Body of pancreas (tissue), 4 donors: ENCODE data around the gene IL21. TPM values are rescaled to one million over a fixed set of nuclear protein-coding genes. Genes with fewer than 3 reads are reported as not detected.
"Not testable (repeated sequence)": the region's sequence is repeated elsewhere in the genome, so short reads cannot be mapped to it uniquely, and the experiment has no call there.

ENCODE experiments used
- ATAC-seq: fragments of 150-250 bp; one replicate; pipeline ENCODE4 v1.9.1; 2016
- DNase-seq, 4 donors: peaks; one replicate each; pipeline ENCODE4 v3.0.0-alpha.2; 2019
- H3K27ac ChIP-seq, 4 donors: fragments of 200-600 bp; sonication (generic); 1 replicate in 3 of 4; 2 replicates in 1 of 4; pipeline versions ENCODE4 v1.5.1 to v1.6.1; 2016 to 2019; ENCODE audit warnings: mild to moderate bottlenecking in 1 of 4, mixed read lengths in 1 of 4, moderate library complexity in 1 of 4
- H3K27me3 ChIP-seq, 2 donors: fragments of 200-600 bp; sonication (generic); one replicate each; pipeline ENCODE4 v1.6.0; 2016; ENCODE audit warnings: mild to moderate bottlenecking in 1 of 2
- H3K36me3 ChIP-seq, 2 donors: fragments of 200-600 bp; sonication (generic); replicated peaks in 1 of 2; 2 replicates each; pipeline ENCODE4 v1.5.1; 2016; ENCODE audit warnings: low read depth in 2 of 2; ENCODE audit not compliant: insufficient read depth in 1 of 2
- H3K4me1 ChIP-seq: fragments of 200-600 bp; sonication (generic); one replicate; pipeline ENCODE4 v1.6.0; 2016
- H3K4me3 ChIP-seq, 2 donors: fragments of 200-600 bp; sonication (generic); 1 replicate in 1 of 2; 2 replicates in 1 of 2; pipeline ENCODE4 v1.5.1; 2016 to 2019
- H3K9me3 ChIP-seq, 3 donors: fragments of 200-600 bp; sonication (generic); 1 replicate in 2 of 3; 2 replicates in 1 of 3; pipeline ENCODE4 v1.5.1; 2016
- CTCF ChIP-seq, 7 experiments: fragments of 450-650 bp in 4 of 7; fragments of 200-600 bp in 3 of 7; sonication (generic) in 3 of 7; IDR thresholded peaks; one replicate each; pipeline ENCODE4 v1.5.1; 2016 to 2019; ENCODE audit warnings: antibody characterized with exemption in 7 of 7
- POLR2A ChIP-seq, 3 donors: fragments of 450-650 bp; IDR thresholded peaks; one replicate each; pipeline ENCODE4 v1.6.1; 2016; ENCODE audit warnings: antibody characterized with exemption in 3 of 3, mild to moderate bottlenecking in 2 of 3
- WGBS, 2 donors: methylation state at CpG; one replicate each; pipeline ENCODE4 v1.1.5; 2017; 5-methylcytosine and 5-hydroxymethylcytosine counted together
- intact Hi-C: fragments of 100-400 bp; cut with DNase I; formaldehyde crosslinking; loops from one replicate; pipeline ENCODE4 v1.15.1; 2023
- total RNA-seq, 2 donors: library from RNA; depleted of rRNA; stranded (reverse); fragments of >200 nt; gene quantifications; one replicate each; pipeline ENCODE4 v1.1.0, GENCODE V29; 2016

Gene IL21
- total RNA-seq, 2 donors from 2014 or later = not detected

DNA sequence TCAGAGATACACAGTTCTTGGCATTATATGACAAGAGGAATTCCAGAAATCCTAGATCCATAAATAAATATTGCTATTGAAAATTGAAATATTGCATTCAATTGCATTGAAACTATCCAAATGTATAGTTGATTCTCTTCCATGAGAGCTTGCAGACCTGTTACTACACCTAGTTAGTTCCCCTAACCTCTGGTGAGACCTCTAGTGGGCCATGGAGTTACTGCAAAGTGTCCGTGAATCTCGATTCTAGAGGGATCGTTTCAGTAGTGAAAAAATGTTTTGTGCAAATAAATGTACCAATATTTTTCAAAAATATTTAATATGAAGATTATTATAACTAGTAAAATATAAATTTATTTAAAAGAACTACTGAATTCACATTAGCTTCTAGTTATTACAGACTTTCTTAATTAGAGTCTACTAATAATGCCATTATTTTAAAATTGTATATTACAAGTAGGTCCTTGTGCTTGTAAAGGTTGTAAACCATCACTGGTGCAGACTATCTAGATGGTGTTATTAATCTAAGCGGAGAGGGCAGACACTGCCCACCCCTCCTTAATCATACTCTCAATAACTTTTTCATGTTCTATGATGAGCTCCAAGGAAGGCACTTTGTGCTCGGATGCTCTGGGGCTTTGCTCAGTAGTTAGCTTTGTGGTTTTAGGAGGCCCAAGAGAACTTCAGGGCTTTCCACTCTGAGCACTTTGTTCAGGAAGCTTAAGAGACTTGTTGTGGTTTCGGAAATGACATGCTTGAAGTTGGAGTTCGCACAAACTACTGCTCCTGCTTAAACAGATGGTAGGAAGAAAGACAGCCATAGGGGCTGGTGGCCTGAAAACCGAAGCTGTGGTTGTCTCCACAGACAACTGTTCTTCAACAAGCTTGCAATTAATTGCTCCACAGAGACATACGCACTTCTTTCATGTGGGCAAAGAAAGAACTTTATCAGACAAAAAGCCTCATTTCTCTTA lies 42.8 kb downstream of the IL21 start:
- Histone ChIP-seq H3K4me3 (no peak overlapping the region), H3K36me3 (no peaks in the 10 kb centered on the region), H3K4me1 (no peaks in the 10 kb centered on the region), H3K27ac (no peak overlapping the region), H3K27me3 (no peaks in the 10 kb centered on the region), H3K9me3 (no peaks in the 10 kb centered on the region)
- intact Hi-C loops = no loop called here
- ATAC-seq (no peak), DNase-seq (peak; percentile 25 to 51 (median 36))
- TF ChIP-seq POLR2A (IDR thresholded peaks at IDR 0.05) (no peak), CTCF (IDR thresholded peaks at IDR 0.05) (peak; percentile 19 to 72 (median 47))
- 37 to 43% methylated on average over 9 of the region's 9 CpGs for WGBS, 2 donors

DNA sequence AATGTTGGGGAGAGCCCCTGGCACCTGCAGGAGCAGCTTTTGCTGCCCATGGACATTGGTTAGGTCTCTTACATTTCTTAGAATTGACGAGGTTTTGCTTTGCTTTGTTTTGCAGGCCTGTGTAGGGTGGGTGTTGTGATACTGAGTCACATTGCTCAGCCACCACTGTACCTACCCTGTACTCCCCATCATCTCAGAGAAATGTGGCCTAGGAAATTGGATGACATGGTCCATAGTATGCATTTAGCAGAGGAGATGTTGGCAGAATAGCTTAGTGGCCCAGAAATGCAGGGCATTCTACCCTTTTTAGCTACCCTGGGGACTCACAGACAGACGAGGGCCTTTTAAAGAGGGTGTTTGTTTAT lies 43.7 kb downstream of the IL21 start:
- 44 to 52% methylated on average over 2 of the region's 2 CpGs for WGBS, 2 donors
- intact Hi-C loops = no loop called here
- H3K4me1 ChIP-seq = no peaks in the 10 kb centered on the region
- H3K9me3 ChIP-seq = no peaks in the 10 kb centered on the region
- ATAC-seq (no peak), DNase-seq (no peak)
- H3K27me3 ChIP-seq = no peaks in the 10 kb centered on the region
- H3K4me3 ChIP-seq = no peak overlapping the region
- no peaks in the 10 kb centered on the region for H3K36me3 ChIP-seq
- no peak overlapping the region for H3K27ac ChIP-seq
- no peak for TF ChIP-seq POLR2A (IDR thresholded peaks at IDR 0.05)
- no peak for TF ChIP-seq CTCF (IDR thresholded peaks at IDR 0.05)

DNA sequence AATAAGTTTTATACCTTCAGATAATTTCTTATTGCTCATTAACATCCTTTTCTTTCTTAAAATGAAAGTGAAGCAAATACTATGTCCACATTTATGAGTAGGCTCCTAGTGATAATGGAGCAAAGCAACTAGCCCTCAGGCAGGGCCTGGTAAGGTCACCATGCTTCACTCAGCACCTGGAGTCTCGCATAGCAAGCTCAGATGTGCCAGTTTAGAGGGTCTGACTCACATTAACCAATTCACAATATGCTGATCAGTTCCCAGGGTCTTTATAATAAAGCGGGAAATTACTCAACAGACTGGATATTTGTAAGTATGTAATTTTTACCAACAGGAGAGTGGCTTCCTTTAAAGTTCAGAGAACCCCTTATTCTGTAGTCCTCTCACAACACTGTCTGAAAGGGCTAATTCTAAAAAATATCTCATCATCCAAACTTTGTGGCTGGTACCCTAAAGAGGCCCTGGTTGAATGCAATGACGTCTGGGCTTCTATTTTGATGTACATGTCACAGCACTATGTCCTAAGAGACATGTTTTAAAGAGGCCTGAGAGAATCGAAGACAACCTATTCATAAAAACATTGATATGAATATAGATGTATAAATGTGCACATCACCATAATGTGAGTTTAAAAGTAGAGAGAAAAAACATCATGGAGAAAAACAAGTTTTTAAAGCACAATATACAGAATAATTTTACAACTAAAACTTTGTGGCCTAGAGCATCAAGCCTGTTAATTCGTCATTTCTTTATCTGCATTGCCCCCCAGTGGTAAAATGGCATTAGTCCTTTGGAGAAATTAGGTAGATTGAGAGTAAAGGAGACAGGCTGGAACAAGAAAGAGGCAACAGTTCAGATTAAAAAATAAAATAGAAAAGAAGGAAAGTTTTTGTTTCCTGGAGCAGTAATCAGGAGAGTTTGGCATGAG lies 44.3 kb downstream of the IL21 start:
- WGBS, 2 donors = 52 to 59% methylated on average over 5 of the region's 5 CpGs
- H3K4me1 ChIP-seq = no peaks in the 10 kb centered on the region
- no peaks in the 10 kb centered on the region for H3K9me3 ChIP-seq
- no peak for DNase-seq
- H3K27ac ChIP-seq = no peak overlapping the region
- H3K4me3 ChIP-seq = no peak overlapping the region
- no peak for ATAC-seq
- intact Hi-C loops = no loop called here
- H3K27me3 ChIP-seq = no peaks in the 10 kb centered on the region
- no peaks in the 10 kb centered on the region for H3K36me3 ChIP-seq
- TF ChIP-seq CTCF (IDR thresholded peaks at IDR 0.05) = peak in 5 of 7 experiments; percentile 4 to 37 (median 35)
- no peak for TF ChIP-seq POLR2A (IDR thresholded peaks at IDR 0.05)

- H3K27ac ChIP-seq, H3K4me1 ChIP-seq, ATAC-seq, H3K36me3 ChIP-seq, DNase-seq, H3K27me3 ChIP-seq, H3K4me3 ChIP-seq, intact Hi-C loops, H3K9me3 ChIP-seq: not testable (repeated sequence)
- 77 to 86% methylated on average over 9 to 10 of the region's 10 CpGs for WGBS, 2 donors
Measured at GRCh38 chr4:122574347-122574746, 46.5 kb downstream of the IL21 start.

DNA sequence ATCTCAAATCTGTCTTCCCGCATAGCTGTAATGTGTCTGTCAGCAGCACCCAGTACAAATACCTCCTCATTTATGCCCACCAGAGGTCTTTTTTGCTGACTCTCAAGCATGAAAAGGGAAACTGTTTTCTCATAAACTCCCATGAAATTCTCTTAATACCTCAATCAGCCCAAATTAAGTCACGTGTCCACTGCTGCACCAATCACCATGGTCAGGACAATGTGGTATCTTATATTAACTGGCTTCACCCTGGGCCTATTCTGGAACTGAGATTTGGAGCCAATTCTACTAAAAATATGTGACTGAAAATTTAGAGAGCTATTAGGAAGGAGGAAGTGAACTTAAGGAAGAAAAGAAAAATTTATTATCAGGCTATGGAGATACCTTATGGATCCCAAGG lies 58.4 kb downstream of the IL21 start:
- Histone ChIP-seq H3K36me3 (no peaks in the 10 kb centered on the region), H3K27ac (no peak overlapping the region), H3K9me3 (no peaks in the 10 kb centered on the region), H3K4me1 (no peaks in the 10 kb centered on the region), H3K4me3 (no peak overlapping the region), H3K27me3 (no peaks in the 10 kb centered on the region)
- WGBS, 2 donors = 45% methylated on average over 2 of the region's 2 CpGs
- intact Hi-C loops = no loop called here
- TF ChIP-seq POLR2A (IDR thresholded peaks at IDR 0.05) = no peak
- no peak for TF ChIP-seq CTCF (IDR thresholded peaks at IDR 0.05)
- DNase-seq = no peak
- no peak for ATAC-seq
